ENCODE results near the gene HPX. TPM values are rescaled to one million over a fixed set of nuclear protein-coding genes. Genes with fewer than 3 reads are reported as not detected.

Gene HPX
- total RNA-seq, 1 experiment from 2014 or later: 1.0 TPM

DNA sequence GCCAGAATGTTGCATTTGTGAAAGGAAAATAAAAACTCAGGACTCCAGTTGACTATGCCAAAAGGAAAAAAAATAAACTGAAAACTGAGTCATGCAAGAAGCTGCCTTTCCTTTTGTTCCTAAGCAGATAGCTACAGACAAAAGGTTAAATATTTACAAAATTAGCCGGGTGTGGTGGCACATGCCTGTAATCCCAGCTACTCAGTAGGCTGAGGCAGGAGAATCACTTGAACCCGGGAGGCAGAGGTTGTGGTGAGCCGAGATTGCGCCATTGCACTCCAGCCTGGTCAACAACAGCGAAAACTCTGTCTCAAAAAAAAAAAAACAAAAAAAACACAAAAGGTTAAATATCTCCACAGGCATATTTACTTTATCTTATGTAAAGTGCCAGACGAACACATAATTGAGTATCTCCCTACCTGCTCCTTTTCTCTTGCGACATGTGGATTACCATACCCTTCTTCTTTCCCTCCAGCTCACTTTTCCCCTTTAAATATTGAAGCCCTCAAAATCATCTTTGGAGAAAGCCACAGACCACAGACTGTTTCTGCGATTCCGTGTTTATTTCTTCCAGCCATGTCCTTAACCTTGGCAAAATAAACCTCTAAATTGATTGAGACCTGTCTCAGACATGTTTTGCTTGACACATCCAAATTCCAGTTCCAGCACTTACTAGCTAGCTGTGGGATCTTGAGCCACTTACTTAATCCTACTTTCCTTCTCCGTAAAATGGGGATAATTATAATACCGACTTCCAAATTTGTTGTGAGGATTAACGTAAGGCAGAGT, 52.8 kb downstream of the HPX start:
- no peak overlapping the region for H3K4me3 ChIP-seq (ENCODE audit: low read depth in 2 of 2, low read length in 2 of 2)
- H3K4me1 ChIP-seq (ENCODE audit: control insufficient read depth, insufficient read depth, low read length): peaks cover 8% of the 10 kb centered on the region
- no peaks in the 10 kb centered on the region for H3K36me3 ChIP-seq (ENCODE audit: control insufficient read depth, insufficient read depth, low read length)
- intact Hi-C loops (cut with micrococcal nuclease; ENCODE audit: unreplicated experiment): no loop called here
- H3K27me3 ChIP-seq (ENCODE audit: control insufficient read depth, insufficient read depth, low read length): no peaks in the 10 kb centered on the region
- ChIA-PET POLR2A (no interaction called here), CTCF (interaction anchor here (2.7 kb wide), 1 partner anchor 9 kb away, joined by 13 read pairs; no protein-coding TSS in a partner anchor)
- DNase-seq (ENCODE audit: low read depth, low spot score) (no peak), ATAC-seq (no peak)
- TF ChIP-seq, protein P1, sequence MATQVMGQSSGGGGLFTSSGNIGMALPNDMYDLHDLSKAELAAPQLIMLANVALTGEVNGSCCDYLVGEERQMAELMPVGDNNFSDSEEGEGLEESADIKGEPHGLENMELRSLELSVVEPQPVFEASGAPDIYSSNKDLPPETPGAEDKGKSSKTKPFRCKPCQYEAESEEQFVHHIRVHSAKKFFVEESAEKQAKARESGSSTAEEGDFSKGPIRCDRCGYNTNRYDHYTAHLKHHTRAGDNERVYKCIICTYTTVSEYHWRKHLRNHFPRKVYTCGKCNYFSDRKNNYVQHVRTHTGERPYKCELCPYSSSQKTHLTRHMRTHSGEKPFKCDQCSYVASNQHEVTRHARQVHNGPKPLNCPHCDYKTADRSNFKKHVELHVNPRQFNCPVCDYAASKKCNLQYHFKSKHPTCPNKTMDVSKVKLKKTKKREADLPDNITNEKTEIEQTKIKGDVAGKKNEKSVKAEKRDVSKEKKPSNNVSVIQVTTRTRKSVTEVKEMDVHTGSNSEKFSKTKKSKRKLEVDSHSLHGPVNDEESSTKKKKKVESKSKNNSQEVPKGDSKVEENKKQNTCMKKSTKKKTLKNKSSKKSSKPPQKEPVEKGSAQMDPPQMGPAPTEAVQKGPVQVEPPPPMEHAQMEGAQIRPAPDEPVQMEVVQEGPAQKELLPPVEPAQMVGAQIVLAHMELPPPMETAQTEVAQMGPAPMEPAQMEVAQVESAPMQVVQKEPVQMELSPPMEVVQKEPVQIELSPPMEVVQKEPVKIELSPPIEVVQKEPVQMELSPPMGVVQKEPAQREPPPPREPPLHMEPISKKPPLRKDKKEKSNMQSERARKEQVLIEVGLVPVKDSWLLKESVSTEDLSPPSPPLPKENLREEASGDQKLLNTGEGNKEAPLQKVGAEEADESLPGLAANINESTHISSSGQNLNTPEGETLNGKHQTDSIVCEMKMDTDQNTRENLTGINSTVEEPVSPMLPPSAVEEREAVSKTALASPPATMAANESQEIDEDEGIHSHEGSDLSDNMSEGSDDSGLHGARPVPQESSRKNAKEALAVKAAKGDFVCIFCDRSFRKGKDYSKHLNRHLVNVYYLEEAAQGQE (IDR thresholded peaks at IDR 0.05; ENCODE audit: insufficient read depth in 1 of 2, low read depth in 2 of 2, low read length in 1 of 2): no peak
- TF ChIP-seq, protein P2, sequence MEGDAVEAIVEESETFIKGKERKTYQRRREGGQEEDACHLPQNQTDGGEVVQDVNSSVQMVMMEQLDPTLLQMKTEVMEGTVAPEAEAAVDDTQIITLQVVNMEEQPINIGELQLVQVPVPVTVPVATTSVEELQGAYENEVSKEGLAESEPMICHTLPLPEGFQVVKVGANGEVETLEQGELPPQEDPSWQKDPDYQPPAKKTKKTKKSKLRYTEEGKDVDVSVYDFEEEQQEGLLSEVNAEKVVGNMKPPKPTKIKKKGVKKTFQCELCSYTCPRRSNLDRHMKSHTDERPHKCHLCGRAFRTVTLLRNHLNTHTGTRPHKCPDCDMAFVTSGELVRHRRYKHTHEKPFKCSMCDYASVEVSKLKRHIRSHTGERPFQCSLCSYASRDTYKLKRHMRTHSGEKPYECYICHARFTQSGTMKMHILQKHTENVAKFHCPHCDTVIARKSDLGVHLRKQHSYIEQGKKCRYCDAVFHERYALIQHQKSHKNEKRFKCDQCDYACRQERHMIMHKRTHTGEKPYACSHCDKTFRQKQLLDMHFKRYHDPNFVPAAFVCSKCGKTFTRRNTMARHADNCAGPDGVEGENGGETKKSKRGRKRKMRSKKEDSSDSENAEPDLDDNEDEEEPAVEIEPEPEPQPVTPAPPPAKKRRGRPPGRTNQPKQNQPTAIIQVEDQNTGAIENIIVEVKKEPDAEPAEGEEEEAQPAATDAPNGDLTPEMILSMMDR (IDR thresholded peaks at IDR 0.05): no peak
- TF ChIP-seq SIN3A (IDR thresholded peaks at IDR 0.05; ENCODE audit: borderline replicate concordance, insufficient read depth, low read depth, low read length): no peak
- TF ChIP-seq POLR2AphosphoS5 (IDR thresholded peaks at IDR 0.05; ENCODE audit: low read depth, low read length): no peak
- no peak for TF ChIP-seq TCF7L2 (IDR thresholded peaks at IDR 0.05; ENCODE audit: low read depth, low read length)
- BruUV-seq (replicated peaks): no TSS peak
- no peaks in the 10 kb centered on the region for H3K9me3 ChIP-seq (ENCODE audit: control insufficient read depth, insufficient read depth, low read depth, low read length)
- H3K27ac ChIP-seq (ENCODE audit: low read length): no peak overlapping the region
- in situ Hi-C loops (cut with HindIII; ENCODE audit: low pct_unique_long_range_greater_than_20kb, low sequenced_read_pairs): no loop called here

DNA sequence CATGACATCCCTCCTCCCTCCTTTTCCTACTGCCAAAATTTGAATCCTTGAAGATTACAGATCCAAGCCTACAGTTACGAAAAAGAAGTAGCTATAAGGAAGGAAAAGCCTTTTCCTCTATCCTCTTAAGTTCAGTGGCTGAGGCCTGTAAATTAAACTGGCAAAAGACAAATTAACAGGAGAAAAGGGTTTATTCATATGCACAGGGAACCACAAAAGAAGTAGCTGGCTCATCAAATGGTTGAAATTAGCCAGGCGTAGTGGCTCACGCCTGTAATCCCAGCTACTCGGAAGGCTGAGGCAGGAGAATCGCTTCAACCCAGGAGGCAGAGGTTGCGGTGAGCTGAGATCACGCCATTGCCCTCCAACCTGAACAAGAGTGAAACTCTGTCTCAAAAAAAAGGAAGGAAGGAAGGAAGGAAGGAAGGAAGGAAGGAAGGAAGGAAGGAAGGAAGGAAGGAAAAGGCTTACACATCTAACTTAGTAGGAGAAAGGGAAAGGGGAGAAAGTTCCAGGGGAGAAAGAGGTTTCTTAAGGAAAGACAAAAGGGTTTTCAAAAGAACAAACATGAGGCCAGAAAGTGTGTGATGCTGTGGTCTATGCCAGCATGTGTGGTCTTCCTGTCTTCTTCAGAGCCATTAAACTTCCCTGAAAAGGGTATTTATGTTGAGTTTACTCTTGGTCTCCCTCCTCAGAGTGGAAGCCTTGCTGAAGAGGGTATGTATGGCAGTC, 55.6 kb downstream of the HPX start:
- ChIA-PET CTCF (no interaction called here), POLR2A (no interaction called here)
- TF ChIP-seq SIN3A (IDR thresholded peaks at IDR 0.05; ENCODE audit: borderline replicate concordance, insufficient read depth, low read depth, low read length): no peak
- TF ChIP-seq POLR2AphosphoS5 (IDR thresholded peaks at IDR 0.05; ENCODE audit: low read depth, low read length): no peak
- TF ChIP-seq, protein P1 (IDR thresholded peaks at IDR 0.05; ENCODE audit: insufficient read depth in 1 of 2, low read depth in 2 of 2, low read length in 1 of 2): no peak
- no peak for TF ChIP-seq TCF7L2 (IDR thresholded peaks at IDR 0.05; ENCODE audit: low read depth, low read length)
- TF ChIP-seq, protein P2 (IDR thresholded peaks at IDR 0.05): no peak
- H3K4me1 ChIP-seq (ENCODE audit: control insufficient read depth, insufficient read depth, low read length): peaks cover 5% of the 10 kb centered on the region
- BruUV-seq (replicated peaks): no TSS peak
- intact Hi-C loops (cut with micrococcal nuclease; ENCODE audit: unreplicated experiment): no loop called here
- no peaks in the 10 kb centered on the region for H3K9me3 ChIP-seq (ENCODE audit: control insufficient read depth, insufficient read depth, low read depth, low read length)
- ATAC-seq: no peak
- H3K27me3 ChIP-seq (ENCODE audit: control insufficient read depth, insufficient read depth, low read length): no peaks in the 10 kb centered on the region
- no peak for DNase-seq (ENCODE audit: low read depth, low spot score)
- no peak overlapping the region for H3K4me3 ChIP-seq (ENCODE audit: low read depth in 2 of 2, low read length in 2 of 2)
- no peak overlapping the region for H3K27ac ChIP-seq (ENCODE audit: low read length)
- in situ Hi-C loops (cut with HindIII; ENCODE audit: low pct_unique_long_range_greater_than_20kb, low sequenced_read_pairs): no loop called here
- no peaks in the 10 kb centered on the region for H3K36me3 ChIP-seq (ENCODE audit: control insufficient read depth, insufficient read depth, low read length)

All from Panc1 (cell line).